Glomerular visceral epithelial cell (primary cell): ENCODE data around the gene PFDN1.

Source experiments
- DNase-seq: peaks from one replicate; pipeline ENCODE4 v3.0.0-alpha.2; 2016; ENCODE audit errors: extremely low spot score

PFDN1 gene

GRCh38 chr5:140328036-140328764, 25.3 kb upstream of the PFDN1 start:
- no peak for DNase-seq

GRCh38 chr5:140327589-140327988, 24.7 kb upstream of the PFDN1 start:
- DNase-seq, result no peak

GRCh38 chr5:140325486-140325885, 22.6 kb upstream of the PFDN1 start:
- no peak for DNase-seq

GRCh38 chr5:140324617-140325241, 21.8 kb upstream of the PFDN1 start:
- DNase-seq, result no peak

GRCh38 chr5:140324041-140324600, 21.2 kb upstream of the PFDN1 start:
- DNase-seq, result peak; percentile 49

GRCh38 chr5:140322751-140323731, 20.1 kb upstream of the PFDN1 start:
- peak; percentile 98 for DNase-seq

- DNase-seq, result no peak
Observed at GRCh38 chr5:140321796-140322195, 18.9 kb upstream of the PFDN1 start.

GRCh38 chr5:140319833-140320232, 16.9 kb upstream of the PFDN1 start:
- DNase-seq, result no peak

- DNase-seq, result no peak
Observed at GRCh38 chr5:140318792-140319191, 15.9 kb upstream of the PFDN1 start.

GRCh38 chr5:140317859-140318258, 15.0 kb upstream of the PFDN1 start:
- DNase-seq, result peak; percentile 79

- no peak for DNase-seq
Observed at GRCh38 chr5:140312791-140313189, 9.9 kb upstream of the PFDN1 start.

- peak; percentile 85 for DNase-seq
Observed at GRCh38 chr5:140312067-140312790, 9.3 kb upstream of the PFDN1 start.

GRCh38 chr5:140311011-140311467, 8.1 kb upstream of the PFDN1 start:
- DNase-seq, result peak; percentile 77

GRCh38 chr5:140310434-140310833, 7.5 kb upstream of the PFDN1 start:
- no peak for DNase-seq

- no peak for DNase-seq
Observed at GRCh38 chr5:140309706-140310249, 6.9 kb upstream of the PFDN1 start.

GRCh38 chr5:140305471-140305870, 2.6 kb upstream of the PFDN1 start:
- no peak for DNase-seq

- DNase-seq, result no peak
Observed at GRCh38 chr5:140303966-140304365, 1.1 kb upstream of the PFDN1 start.

- DNase-seq, result no peak
Observed at GRCh38 chr5:140301136-140301535, 1.8 kb downstream of the PFDN1 start.

GRCh38 chr5:140299056-140299455, 3.8 kb downstream of the PFDN1 start:
- no peak for DNase-seq

GRCh38 chr5:140298183-140298601, 4.7 kb downstream of the PFDN1 start:
- DNase-seq, result peak; percentile 92

GRCh38 chr5:140297283-140297682, 5.6 kb downstream of the PFDN1 start:
- DNase-seq, result no peak
